Vagina (tissue), 2 donors: ENCODE measurements around the gene TRAT1. TPM values are rescaled to one million over a fixed set of nuclear protein-coding genes. Genes with fewer than 3 reads are reported as not detected.

ENCODE experiments used
- DNase-seq, 2 donors: peaks; one replicate each; pipeline ENCODE4 v3.0.0-alpha.2; 2017; ENCODE audit errors: extremely low spot score in 2 of 2
- H3K27ac ChIP-seq: fragments of 200-600 bp; sonication (generic); one replicate; pipeline ENCODE4 v1.5.1; 2019
- H3K27me3 ChIP-seq: fragments of 200-600 bp; sonication (generic); one replicate; pipeline ENCODE4 v1.5.1; 2019
- H3K36me3 ChIP-seq, 2 donors: fragments of 200-600 bp; sonication (generic); one replicate each; pipeline ENCODE4 v1.5.1; 2017 to 2019
- H3K4me1 ChIP-seq: fragments of 200-600 bp; sonication (generic); one replicate; pipeline ENCODE4 v1.5.1; 2019
- H3K4me3 ChIP-seq, 2 donors: fragments of 200-600 bp; sonication (generic); 1 replicate in 1 of 2; 2 replicates in 1 of 2; pipeline ENCODE4 v1.5.1; 2016 to 2019
- H3K9me3 ChIP-seq: fragments of 200-600 bp; sonication (generic); one replicate; pipeline ENCODE4 v1.5.1; 2019
- POLR2A ChIP-seq, 2 donors: fragments of 450-650 bp; IDR thresholded peaks; one replicate each; pipeline ENCODE4 v1.6.1; 2017; ENCODE audit warnings: antibody characterized with exemption in 2 of 2, mild to moderate bottlenecking in 2 of 2, moderate library complexity in 2 of 2
- POLR2AphosphoS5 ChIP-seq, 2 donors: sonication (generic); formaldehyde crosslinking; IDR thresholded peaks; one replicate each; pipeline ENCODE4 v1.9.0; 2017; ENCODE audit warnings: antibody characterized with exemption in 2 of 2, mild to moderate bottlenecking in 2 of 2, low read depth in 1 of 2; ENCODE audit not compliant: insufficient read depth in 1 of 2
- intact Hi-C: fragments of 100-400 bp; cut with DNase I; formaldehyde crosslinking; loops from one replicate; pipeline ENCODE4 v1.15.1; 2023
- total RNA-seq: library from RNA; depleted of rRNA; stranded (reverse); fragments of >200 nt; gene quantifications from one replicate; pipeline ENCODE4 v1.2.3, GENCODE V29; 2016
- TF ChIP-seq, protein P1 (sequence below), 3 experiments: fragments of 450-650 bp in 2 of 3; fragments of 200-600 bp in 1 of 3; sonication (generic) in 1 of 3; IDR thresholded peaks; one replicate each; pipeline ENCODE4 v1.5.1; 2017 to 2019; ENCODE audit warnings: antibody characterized with exemption in 3 of 3, mild to moderate bottlenecking in 2 of 3, moderate library complexity in 2 of 3

The TRAT1 gene
- total RNA-seq, 1 donor from 2014 or later, result 0.98 TPM

DNA sequence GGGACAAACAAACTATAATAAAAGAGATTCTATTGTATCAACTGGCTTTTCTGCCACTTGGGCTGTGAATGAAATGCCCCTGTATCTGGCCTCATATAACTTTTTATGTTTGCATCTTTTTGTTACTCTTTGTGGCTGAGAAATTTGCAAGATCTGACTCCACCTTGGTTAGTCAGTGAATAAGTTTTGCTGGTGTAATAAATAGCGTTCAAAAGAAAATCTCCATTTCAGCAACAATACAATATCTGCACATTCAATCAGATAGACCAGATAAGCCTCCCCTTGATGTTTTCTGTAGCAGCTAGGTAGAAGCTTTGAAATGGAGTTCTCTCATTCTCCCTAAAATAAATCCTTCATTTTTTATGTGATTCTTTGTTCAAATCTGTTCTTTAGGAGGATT lies 12.0 kb downstream of the TRAT1 start:
- intact Hi-C loops, result no loop called here
- no peak for TF ChIP-seq POLR2A (IDR thresholded peaks at IDR 0.05)
- TF ChIP-seq, protein P1, sequence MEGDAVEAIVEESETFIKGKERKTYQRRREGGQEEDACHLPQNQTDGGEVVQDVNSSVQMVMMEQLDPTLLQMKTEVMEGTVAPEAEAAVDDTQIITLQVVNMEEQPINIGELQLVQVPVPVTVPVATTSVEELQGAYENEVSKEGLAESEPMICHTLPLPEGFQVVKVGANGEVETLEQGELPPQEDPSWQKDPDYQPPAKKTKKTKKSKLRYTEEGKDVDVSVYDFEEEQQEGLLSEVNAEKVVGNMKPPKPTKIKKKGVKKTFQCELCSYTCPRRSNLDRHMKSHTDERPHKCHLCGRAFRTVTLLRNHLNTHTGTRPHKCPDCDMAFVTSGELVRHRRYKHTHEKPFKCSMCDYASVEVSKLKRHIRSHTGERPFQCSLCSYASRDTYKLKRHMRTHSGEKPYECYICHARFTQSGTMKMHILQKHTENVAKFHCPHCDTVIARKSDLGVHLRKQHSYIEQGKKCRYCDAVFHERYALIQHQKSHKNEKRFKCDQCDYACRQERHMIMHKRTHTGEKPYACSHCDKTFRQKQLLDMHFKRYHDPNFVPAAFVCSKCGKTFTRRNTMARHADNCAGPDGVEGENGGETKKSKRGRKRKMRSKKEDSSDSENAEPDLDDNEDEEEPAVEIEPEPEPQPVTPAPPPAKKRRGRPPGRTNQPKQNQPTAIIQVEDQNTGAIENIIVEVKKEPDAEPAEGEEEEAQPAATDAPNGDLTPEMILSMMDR (IDR thresholded peaks at IDR 0.05), result no peak
- no peak for TF ChIP-seq POLR2AphosphoS5 (IDR thresholded peaks at IDR 0.05; ENCODE audit: insufficient read depth in 1 of 2, low read depth in 1 of 2)
- no peak overlapping the region for H3K27ac ChIP-seq
- no peaks in the 10 kb centered on the region for H3K4me1 ChIP-seq
- no peaks in the 10 kb centered on the region for H3K27me3 ChIP-seq
- DNase-seq, result no peak
- no peak overlapping the region for H3K4me3 ChIP-seq
- H3K9me3 ChIP-seq, result no peaks in the 10 kb centered on the region
- no peaks in the 10 kb centered on the region for H3K36me3 ChIP-seq

DNA sequence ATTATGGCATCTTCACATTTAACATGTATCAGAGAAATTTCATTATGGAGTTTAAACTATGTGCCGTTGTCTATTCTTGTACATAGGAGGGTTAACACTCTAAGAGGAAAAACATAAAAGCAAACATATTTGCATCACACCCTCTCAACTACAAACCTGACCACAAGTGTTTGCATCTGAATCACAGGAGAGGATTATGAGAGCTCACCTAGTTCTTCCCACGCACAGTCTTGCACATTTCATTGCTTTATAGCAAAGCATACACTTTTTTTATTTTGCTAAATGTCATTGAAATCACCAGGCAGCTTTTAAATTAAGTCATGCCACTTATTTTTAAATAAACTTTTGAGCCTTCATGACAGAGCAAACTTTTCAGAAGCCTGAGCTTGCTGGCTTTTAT lies 12.5 kb downstream of the TRAT1 start:
- Histone ChIP-seq H3K27me3 (no peaks in the 10 kb centered on the region), H3K36me3 (no peaks in the 10 kb centered on the region), H3K27ac (no peak overlapping the region), H3K9me3 (no peaks in the 10 kb centered on the region), H3K4me3 (no peak overlapping the region), H3K4me1 (no peaks in the 10 kb centered on the region)
- intact Hi-C loops, result no loop called here
- DNase-seq, result no peak
- TF ChIP-seq, protein P1 (IDR thresholded peaks at IDR 0.05), result no peak
- TF ChIP-seq POLR2AphosphoS5 (IDR thresholded peaks at IDR 0.05; ENCODE audit: insufficient read depth in 1 of 2, low read depth in 1 of 2), result no peak
- TF ChIP-seq POLR2A (IDR thresholded peaks at IDR 0.05), result no peak

DNA sequence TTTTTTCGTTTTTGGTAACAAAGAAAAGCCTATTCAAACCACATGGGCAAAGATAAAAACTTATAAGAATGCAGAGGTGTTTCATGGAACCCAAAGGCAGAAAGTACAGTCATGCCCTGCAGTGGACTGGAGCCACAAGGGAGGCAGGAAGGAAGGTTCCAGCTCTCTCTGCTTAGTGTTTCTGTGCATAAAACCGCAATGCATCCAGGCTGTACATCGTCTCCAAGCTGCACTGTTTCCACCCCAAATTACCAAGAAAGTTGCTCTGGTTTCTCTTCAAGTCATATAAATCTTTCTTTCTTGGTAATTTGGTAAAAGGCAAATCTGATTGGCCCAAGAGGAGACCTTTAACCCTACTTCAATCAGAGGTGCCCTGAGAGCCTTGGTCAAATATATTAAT lies 15.8 kb downstream of the TRAT1 start:
- Histone ChIP-seq H3K27me3 (no peaks in the 10 kb centered on the region), H3K36me3 (no peaks in the 10 kb centered on the region), H3K4me1 (no peaks in the 10 kb centered on the region), H3K9me3 (no peaks in the 10 kb centered on the region), H3K4me3 (no peak overlapping the region), H3K27ac (no peak overlapping the region)
- no peak for TF ChIP-seq POLR2AphosphoS5 (IDR thresholded peaks at IDR 0.05; ENCODE audit: insufficient read depth in 1 of 2, low read depth in 1 of 2)
- TF ChIP-seq POLR2A (IDR thresholded peaks at IDR 0.05), result no peak
- TF ChIP-seq, protein P1 (IDR thresholded peaks at IDR 0.05), result no peak
- intact Hi-C loops, result no loop called here
- DNase-seq, result no peak

DNA sequence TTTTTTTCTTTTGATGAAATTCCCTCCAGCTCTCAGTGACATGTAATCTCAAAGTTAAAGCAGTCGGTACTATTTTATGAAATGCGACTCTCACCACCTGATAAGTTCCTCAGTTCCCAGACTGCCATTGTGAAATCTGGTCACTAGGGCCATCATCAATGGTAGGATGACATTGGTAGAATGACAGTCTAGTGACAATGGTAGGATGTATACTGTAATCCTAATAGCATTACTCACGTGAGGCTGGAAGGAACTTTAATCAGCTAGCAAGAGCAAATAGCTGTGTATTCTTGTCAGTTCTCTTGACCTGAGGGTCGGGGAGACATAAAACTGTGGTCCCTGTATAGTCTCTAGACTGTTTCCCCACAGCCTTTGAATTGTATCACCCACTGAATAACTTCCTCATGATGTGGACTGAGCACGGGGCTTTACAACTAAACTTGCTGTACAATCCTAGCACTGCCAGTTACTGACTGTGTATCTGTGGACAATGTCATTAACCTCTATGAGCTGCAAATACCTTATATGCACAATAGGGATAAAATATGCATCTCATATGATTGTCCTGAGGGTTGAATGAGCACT lies 23.2 kb downstream of the TRAT1 start:
- Histone ChIP-seq H3K27ac (no peak overlapping the region), H3K36me3 (no peaks in the 10 kb centered on the region), H3K27me3 (no peaks in the 10 kb centered on the region), H3K4me1 (no peaks in the 10 kb centered on the region), H3K4me3 (no peak overlapping the region), H3K9me3 (no peaks in the 10 kb centered on the region)
- intact Hi-C loops, result no loop called here
- DNase-seq, result no peak
- TF ChIP-seq POLR2A (IDR thresholded peaks at IDR 0.05) (no peak), POLR2AphosphoS5 (IDR thresholded peaks at IDR 0.05; ENCODE audit: insufficient read depth in 1 of 2, low read depth in 1 of 2) (no peak)
- TF ChIP-seq, protein P1 (IDR thresholded peaks at IDR 0.05), result no peak

DNA sequence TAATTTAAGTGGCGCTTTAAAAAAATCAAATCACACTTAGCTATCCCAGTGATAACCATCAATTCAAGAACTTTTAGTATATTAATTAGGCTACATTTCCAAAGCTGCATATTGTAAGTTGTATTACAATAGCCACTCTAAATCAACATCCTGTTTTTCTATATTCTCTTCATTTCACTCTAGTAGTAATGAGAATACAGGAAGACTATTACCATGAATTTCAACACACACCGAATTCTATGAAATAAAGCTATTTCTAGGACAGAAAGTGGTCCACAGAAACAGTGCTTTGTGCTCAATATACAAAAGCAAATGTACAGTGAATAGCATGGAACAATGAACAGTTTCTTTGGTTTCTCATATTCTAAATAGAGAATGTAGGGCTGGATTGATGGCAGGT lies 24.6 kb downstream of the TRAT1 start:
- no peaks in the 10 kb centered on the region for H3K36me3 ChIP-seq
- H3K4me3 ChIP-seq, result no peak overlapping the region
- no peak for DNase-seq
- no peak overlapping the region for H3K27ac ChIP-seq
- intact Hi-C loops, result no loop called here
- TF ChIP-seq POLR2AphosphoS5 (IDR thresholded peaks at IDR 0.05; ENCODE audit: insufficient read depth in 1 of 2, low read depth in 1 of 2) (no peak), POLR2A (IDR thresholded peaks at IDR 0.05) (no peak)
- TF ChIP-seq, protein P1 (IDR thresholded peaks at IDR 0.05), result no peak
- H3K27me3 ChIP-seq, result no peaks in the 10 kb centered on the region
- H3K9me3 ChIP-seq, result no peaks in the 10 kb centered on the region
- no peaks in the 10 kb centered on the region for H3K4me1 ChIP-seq
